GM21825 (cell line): ENCODE measurements around the gene SLC25A29.

Source experiments
- ATAC-seq: cut with Tn5 transposase; IDR thresholded peaks from one replicate; pipeline ENCODE4 v1.9.1; 2021; ENCODE audit warnings: mild to moderate bottlenecking, moderate library complexity; ENCODE audit not compliant: unreplicated experiment

SLC25A29 gene

DNA sequence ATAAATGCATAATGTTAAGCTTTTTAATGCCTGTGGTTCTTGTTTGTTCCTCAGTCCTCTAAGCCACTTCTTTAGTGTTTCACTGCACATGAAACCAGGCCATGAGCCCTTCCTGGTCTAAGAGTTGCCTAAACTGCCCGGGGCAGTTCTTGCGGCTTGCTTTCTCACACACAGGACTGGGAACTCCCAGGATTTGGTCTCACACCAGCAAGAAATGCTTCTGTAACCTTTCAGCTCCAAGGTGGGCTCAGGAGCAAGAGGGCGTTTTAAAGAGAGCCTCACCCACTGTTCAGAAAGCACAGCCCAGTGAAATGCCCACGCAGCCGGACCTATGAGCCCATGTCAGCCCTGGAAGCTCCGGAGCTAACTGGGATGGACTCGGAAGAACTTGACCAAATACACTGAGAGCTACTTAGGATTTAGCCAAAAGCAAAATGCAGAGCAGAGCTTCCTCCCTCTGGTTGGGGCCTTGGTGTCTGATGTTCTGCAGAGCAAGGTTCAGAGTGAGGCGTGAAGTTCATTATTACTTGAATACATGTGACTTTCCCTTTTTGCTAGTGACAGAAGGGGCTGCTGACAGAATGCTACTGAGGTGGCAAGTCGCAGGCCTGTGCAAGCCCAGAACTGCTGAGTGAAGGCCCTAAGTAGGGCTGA lies 23.4 kb downstream of the SLC25A29 start:
- no peak for ATAC-seq

- ATAC-seq = no peak
Observed at GRCh38 chr14:100282083-100282350, 24.2 kb downstream of the SLC25A29 start.

DNA sequence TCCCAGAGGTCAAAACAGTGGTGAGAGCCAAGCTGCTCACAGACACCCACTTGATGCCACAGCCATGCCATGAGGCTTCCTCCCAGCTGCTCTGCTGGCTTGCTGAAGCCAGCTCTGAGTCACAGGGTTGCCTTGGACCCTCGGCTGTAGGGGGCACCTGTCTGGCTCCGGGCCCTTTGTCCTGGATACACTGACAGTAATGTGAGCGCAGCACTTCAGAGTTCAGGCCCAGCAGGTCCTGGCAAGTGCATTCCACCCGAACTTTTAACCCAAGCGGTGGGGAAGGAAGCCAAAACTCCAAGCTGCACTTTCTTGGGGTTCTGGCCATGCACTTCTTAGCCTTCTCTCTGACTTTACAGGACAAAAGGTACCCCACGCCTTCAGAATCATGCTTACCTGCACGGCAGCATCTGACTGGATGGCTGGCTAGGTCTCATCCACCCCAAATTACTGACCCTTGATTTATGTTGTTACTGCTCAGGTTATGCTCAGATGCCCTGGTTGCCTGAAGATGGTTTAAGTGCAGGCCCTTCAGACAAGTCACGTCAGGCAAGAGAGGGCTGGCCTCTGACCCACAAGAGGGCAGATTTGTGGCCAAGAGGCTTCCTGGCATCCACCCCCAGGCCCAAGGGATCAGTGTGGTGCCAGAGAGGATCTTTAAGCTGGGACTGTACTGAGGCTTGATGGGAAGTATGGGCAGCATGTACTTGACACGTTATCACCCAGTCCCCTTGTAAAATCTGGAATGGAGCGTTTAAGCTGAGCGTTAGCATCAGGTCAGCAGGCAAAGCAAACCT lies 24.8 kb downstream of the SLC25A29 start:
- no peak for ATAC-seq

DNA sequence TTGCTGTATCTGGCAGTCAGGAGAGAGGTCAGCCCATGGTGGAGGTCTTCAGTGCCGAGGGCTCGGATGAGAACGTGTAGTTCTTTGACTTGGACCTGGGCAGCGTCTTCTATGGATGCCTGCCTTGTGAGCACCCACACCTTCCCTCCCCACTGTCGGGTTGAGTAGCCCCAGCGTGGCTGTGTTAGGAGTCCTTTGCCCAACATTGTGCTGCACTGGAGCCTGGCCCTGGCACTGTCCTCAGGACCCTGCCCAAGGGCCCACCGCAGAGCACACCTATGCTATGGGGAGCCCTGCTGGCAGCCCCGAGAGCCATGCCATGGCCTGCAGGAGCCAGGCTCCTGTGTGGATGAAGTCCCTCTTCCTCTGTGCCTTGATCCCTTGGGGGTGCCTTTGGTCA lies 26.7 kb downstream of the SLC25A29 start:
- no peak for ATAC-seq

DNA sequence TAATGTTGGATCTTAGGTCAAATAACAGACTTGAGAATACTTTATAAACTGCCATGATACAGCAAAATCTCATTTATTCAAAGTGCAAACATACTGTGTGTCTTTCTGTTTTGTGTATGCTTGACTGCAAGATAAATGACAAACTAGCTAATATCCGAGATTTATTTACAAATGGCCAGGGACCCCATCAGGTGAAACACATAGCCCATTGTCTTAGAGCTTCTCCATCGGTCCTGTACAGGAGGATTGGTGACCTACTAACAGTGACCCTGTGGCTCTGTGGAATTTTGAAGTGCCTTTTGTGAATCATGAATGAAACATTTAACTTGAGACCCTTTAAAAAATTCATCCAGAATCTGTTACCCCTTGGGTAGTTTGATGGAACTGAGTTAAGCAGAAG lies 27.1 kb downstream of the SLC25A29 start:
- no peak for ATAC-seq

DNA sequence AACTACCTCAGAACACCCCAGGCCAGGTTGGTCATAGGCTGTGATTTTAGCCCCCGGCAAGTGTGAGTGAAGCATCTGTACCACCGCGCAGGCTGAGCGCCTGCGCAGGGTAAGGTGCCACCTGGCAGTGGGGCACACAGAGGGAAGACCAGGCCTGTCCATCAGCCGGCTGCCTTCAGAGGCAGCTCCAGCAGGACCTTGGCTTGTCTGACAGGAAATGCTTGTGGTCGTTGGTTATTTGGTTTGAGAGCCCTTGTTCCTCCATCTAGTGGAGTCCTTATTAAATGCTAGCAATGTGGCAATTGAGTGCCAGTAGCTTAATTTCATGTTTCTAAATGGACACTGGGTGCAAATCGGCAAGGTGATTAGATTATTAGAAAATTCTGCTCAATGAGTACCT lies 27.5 kb downstream of the SLC25A29 start:
- ATAC-seq = no peak

GRCh38 chr14:100275214-100275613 lies 31.0 kb downstream of the SLC25A29 start:
- ATAC-seq = no peak

- ATAC-seq = no peak
Observed at GRCh38 chr14:100274250-100274649, 32.0 kb downstream of the SLC25A29 start.

DNA sequence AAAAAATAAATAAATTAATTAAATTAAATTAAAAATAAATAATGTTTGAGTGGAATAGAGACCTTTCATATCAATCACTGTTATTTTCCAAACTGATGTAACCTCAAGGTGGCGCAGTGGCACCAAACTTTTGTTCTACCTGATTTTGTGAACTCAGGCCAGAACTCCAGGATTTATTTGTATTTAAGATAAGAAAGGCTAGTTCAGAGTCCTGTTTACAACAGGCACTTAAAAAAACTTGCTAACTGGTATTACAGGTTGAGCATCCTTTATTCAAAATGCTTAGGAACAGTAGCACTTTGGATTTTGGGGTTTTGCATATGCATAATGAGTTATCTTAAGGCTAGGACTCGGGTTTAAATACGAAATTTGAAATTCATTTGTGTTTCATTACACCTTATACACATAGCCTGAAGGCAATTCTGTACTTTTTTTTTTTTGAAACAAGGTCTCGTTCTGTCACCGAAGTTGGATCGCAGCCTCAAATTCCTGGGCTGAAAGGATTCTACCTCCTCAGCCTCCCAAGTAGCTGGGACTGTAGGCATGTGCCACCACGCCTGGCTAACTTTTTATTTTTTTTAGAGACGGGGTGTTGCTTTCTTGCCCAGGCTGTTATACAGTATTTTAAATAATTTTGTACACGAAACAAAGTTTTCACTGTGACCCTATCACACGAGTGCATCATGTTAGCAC lies 34.9 kb downstream of the SLC25A29 start:
- no peak for ATAC-seq

GRCh38 chr14:100268591-100269207 lies 37.5 kb downstream of the SLC25A29 start:
- no peak for ATAC-seq

GRCh38 chr14:100267990-100268389 lies 38.3 kb downstream of the SLC25A29 start:
- no peak for ATAC-seq

GRCh38 chr14:100263141-100263540 lies 43.1 kb downstream of the SLC25A29 start:
- no peak for ATAC-seq

- ATAC-seq = no peak
Observed at GRCh38 chr14:100262545-100262944, 43.7 kb downstream of the SLC25A29 start.

- no peak for ATAC-seq
Observed at GRCh38 chr14:100261621-100262020, 44.6 kb downstream of the SLC25A29 start.

GRCh38 chr14:100256339-100256895 lies 49.8 kb downstream of the SLC25A29 start:
- ATAC-seq = peak; percentile 66

DNA sequence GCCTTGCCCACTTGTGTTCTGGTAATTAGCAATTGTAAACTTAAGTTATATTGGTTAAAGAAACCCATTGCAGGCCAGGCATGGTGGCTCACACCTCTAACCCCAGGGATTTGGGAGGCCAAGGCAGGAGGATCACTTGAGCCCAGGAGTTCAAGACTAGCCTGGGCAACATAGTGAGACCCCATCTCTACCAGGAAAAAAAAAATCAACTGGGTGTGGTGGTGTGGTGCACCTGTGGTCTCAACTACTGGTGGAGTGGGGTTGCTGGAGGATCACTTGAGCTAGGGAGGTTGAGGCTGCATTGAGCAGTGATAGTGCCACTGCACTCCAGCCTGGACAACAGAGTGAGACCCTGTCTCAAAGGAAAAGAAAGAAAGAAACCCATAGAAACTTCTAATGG lies 53.6 kb downstream of the SLC25A29 start:
- no peak for ATAC-seq

DNA sequence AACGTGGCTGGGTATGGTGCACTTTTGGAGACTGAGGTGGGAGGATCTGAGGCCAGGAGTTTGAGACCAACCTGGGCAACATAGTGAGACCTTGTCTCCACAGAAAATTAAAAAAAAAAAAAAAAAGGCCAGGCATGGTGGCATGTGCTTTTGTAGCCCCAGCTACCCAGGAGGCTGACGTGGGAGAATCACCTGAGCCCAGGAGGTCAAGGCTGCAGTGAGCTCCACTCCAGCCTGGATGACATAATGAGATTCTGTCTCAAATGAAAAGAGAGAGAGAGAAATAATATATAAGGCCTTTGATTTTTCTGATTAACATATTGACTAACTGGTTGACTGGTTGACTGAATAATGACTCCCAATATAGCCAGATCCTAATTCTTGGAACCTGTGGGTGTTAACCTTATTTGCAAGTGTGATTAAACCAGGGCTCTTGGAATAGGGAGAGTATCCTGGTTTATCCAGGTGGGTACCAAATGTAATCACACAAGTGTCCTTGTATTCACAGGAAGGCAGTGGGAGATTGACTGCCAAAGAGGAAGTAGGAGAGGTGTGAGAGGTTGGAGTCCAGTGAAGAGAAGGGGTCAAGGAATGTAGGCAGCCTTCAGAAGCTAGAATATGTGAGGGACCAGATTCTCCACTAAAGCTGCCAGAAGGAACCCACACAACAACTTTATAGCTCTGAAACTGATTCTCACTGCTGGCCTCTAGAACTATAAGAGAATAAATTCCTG lies 55.3 kb downstream of the SLC25A29 start:
- ATAC-seq = no peak

- ATAC-seq = no peak
Observed at GRCh38 chr14:100246809-100247428, 59.3 kb downstream of the SLC25A29 start.

- ATAC-seq = no peak
Observed at GRCh38 chr14:100243020-100243419, 63.2 kb downstream of the SLC25A29 start.

- no peak for ATAC-seq
Observed at GRCh38 chr14:100241279-100241678, 65.0 kb downstream of the SLC25A29 start.
